ENCODE data around the gene DOCK1.

DNA sequence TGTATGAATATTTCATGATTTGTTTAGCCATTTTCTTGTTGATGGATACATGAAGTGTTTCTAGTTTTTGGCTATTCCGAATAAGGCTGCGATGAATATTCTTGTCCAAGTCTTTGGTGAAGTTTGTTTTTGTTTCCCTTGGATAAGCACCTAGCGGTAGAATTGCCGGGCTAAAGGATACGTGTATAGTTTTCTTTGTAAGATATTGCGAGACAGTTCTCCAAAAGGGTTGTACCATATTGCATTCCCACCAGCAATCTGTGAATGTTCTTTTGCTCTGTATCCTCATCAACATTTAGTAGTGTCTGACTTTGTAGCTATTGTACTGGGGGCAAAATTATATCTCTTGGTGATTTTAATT is 142.6 kb downstream of the DOCK1 start:
- TF ChIP-seq CTCF (IDR thresholded peaks at IDR 0.05): no peak
- TF ChIP-seq POLR2A (IDR thresholded peaks at IDR 0.05): no peak
